Measurements from ENCODE around the gene IPO8.

DNA sequence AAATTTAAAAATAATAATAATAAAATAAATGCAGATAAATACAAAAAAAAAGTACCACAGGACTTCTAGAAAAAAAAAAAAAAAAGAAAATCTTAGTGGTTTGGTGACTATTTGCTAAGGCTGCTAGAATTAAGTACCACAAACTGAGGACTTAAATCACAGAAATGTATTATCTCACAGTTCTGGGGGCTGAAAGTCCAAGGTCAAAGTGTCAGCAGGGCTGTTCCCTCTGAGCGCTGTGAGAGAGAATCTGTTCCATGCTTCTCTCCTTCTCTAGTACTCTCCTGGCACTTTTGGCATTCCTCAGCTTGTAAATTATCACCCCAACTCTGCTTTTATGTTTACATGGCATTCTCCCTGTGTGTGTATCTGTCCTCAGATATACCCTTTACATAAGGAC, 101.2 kb downstream of the IPO8 start:
- no peak for TF ChIP-seq POLR2A (IDR thresholded peaks at IDR 0.05; ENCODE audit: low read depth, low read length)
- no peak for TF ChIP-seq POLR2AphosphoS5 (IDR thresholded peaks at IDR 0.05; ENCODE audit: low read depth, low read length)
